Vagina (tissue), 2 donors: Measurements from ENCODE around the gene CIDEA. TPM values are rescaled to one million over a fixed set of nuclear protein-coding genes. Genes with fewer than 3 reads are reported as not detected.
"Not testable (repeated sequence)": the region's sequence is repeated elsewhere in the genome, so short reads cannot be mapped to it uniquely, and the experiment has no call there.

ENCODE experiments used
- DNase-seq, 2 donors: peaks; one replicate each; pipeline ENCODE4 v3.0.0-alpha.2; 2017; ENCODE audit errors: extremely low spot score in 2 of 2
- H3K27ac ChIP-seq: fragments of 200-600 bp; sonication (generic); one replicate; pipeline ENCODE4 v1.5.1; 2019
- H3K27me3 ChIP-seq: fragments of 200-600 bp; sonication (generic); one replicate; pipeline ENCODE4 v1.5.1; 2019
- H3K36me3 ChIP-seq, 2 donors: fragments of 200-600 bp; sonication (generic); one replicate each; pipeline ENCODE4 v1.5.1; 2017 to 2019
- H3K4me1 ChIP-seq: fragments of 200-600 bp; sonication (generic); one replicate; pipeline ENCODE4 v1.5.1; 2019
- H3K4me3 ChIP-seq, 2 donors: fragments of 200-600 bp; sonication (generic); 1 replicate in 1 of 2; 2 replicates in 1 of 2; pipeline ENCODE4 v1.5.1; 2016 to 2019
- H3K9me3 ChIP-seq: fragments of 200-600 bp; sonication (generic); one replicate; pipeline ENCODE4 v1.5.1; 2019
- POLR2A ChIP-seq, 2 donors: fragments of 450-650 bp; IDR thresholded peaks; one replicate each; pipeline ENCODE4 v1.6.1; 2017; ENCODE audit warnings: antibody characterized with exemption in 2 of 2, mild to moderate bottlenecking in 2 of 2, moderate library complexity in 2 of 2
- POLR2AphosphoS5 ChIP-seq, 2 donors: sonication (generic); formaldehyde crosslinking; IDR thresholded peaks; one replicate each; pipeline ENCODE4 v1.9.0; 2017; ENCODE audit warnings: antibody characterized with exemption in 2 of 2, mild to moderate bottlenecking in 2 of 2, low read depth in 1 of 2; ENCODE audit not compliant: insufficient read depth in 1 of 2
- intact Hi-C: fragments of 100-400 bp; cut with DNase I; formaldehyde crosslinking; loops from one replicate; pipeline ENCODE4 v1.15.1; 2023
- total RNA-seq: library from RNA; depleted of rRNA; stranded (reverse); fragments of >200 nt; gene quantifications from one replicate; pipeline ENCODE4 v1.2.3, GENCODE V29; 2016
- TF ChIP-seq, protein P1 (sequence below), 3 experiments: fragments of 450-650 bp in 2 of 3; fragments of 200-600 bp in 1 of 3; sonication (generic) in 1 of 3; IDR thresholded peaks; one replicate each; pipeline ENCODE4 v1.5.1; 2017 to 2019; ENCODE audit warnings: antibody characterized with exemption in 3 of 3, mild to moderate bottlenecking in 2 of 3, moderate library complexity in 2 of 3

The CIDEA gene
- total RNA-seq, 1 donor from 2014 or later: 2.7 TPM

DNA sequence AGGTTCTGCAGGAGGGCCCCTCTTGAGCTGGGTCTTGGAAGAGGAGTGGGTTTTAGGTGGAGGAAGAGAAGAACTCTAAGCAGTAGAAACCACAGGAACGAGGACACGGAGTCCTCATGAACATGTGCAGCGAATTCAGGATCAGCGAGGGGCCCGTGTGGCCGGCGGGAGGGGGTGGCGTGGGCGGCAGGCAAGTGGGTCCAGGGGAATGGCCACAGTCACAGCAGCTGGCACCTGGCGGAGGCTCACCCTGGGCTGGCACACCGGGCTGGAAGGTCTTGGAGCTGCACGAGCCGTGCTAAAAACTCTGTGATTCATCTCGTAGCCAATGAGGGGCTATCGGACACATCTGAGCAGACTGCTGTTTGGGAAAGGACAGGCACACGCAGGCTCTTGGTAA, 18.0 kb upstream of the CIDEA start:
- Histone ChIP-seq H3K9me3 (no peaks in the 10 kb centered on the region), H3K4me1 (no peaks in the 10 kb centered on the region), H3K36me3 (no peaks in the 10 kb centered on the region), H3K27me3 (no peaks in the 10 kb centered on the region), H3K27ac (no peak overlapping the region), H3K4me3 (no peak overlapping the region)
- TF ChIP-seq POLR2A (IDR thresholded peaks at IDR 0.05): no peak
- TF ChIP-seq POLR2AphosphoS5 (IDR thresholded peaks at IDR 0.05; ENCODE audit: insufficient read depth in 1 of 2, low read depth in 1 of 2): no peak
- TF ChIP-seq, protein P1, sequence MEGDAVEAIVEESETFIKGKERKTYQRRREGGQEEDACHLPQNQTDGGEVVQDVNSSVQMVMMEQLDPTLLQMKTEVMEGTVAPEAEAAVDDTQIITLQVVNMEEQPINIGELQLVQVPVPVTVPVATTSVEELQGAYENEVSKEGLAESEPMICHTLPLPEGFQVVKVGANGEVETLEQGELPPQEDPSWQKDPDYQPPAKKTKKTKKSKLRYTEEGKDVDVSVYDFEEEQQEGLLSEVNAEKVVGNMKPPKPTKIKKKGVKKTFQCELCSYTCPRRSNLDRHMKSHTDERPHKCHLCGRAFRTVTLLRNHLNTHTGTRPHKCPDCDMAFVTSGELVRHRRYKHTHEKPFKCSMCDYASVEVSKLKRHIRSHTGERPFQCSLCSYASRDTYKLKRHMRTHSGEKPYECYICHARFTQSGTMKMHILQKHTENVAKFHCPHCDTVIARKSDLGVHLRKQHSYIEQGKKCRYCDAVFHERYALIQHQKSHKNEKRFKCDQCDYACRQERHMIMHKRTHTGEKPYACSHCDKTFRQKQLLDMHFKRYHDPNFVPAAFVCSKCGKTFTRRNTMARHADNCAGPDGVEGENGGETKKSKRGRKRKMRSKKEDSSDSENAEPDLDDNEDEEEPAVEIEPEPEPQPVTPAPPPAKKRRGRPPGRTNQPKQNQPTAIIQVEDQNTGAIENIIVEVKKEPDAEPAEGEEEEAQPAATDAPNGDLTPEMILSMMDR (IDR thresholded peaks at IDR 0.05): no peak
- DNase-seq: no peak
- intact Hi-C loops: no loop called here

DNA sequence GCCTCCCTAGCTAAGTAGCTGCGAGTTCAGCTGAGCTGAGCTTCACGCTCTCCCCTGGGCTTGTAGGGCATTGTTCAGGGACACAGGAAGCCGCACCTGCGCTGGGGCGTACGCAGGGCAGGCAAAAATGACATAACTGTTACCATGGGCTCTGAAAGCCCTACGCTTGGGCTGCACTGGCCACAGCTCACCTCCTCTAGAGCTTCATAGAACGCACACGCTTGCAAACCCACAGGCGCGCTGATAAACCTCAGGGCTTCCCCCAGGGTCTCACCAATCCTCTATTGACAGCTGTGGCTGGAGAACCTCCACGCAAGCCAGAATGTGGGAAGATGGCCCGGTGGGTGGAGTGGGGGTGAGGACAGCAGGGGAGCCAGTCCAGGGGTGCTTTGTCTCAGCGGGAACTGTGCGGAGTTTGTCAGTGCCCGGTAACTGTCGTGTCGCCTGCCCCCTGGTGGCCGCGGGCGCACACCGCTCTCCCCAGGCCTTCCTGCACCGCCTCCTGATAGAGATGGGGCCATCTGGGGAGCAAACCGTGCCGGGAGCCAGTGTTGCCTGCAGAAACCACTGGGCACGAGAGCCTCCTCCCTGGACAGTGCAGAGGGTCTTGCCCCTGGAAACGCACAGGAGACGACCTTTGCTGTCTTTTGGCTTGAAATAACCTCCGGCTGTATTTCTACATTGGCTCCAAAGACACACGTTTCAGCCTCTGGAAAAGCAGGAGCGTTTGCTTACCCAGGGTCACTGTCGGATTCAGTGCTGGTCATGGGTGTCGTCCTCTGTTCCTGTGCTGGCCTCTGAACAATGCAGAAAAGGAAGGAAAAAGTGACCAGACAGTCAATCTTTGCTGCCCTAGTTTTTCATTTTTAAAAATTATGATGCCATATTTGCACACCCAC, 17.0 kb upstream of the CIDEA start:
- TF ChIP-seq POLR2AphosphoS5 (IDR thresholded peaks at IDR 0.05; ENCODE audit: insufficient read depth in 1 of 2, low read depth in 1 of 2): no peak
- TF ChIP-seq, protein P1 (IDR thresholded peaks at IDR 0.05): peak; percentile 50 to 80 (median 71)
- no peak for TF ChIP-seq POLR2A (IDR thresholded peaks at IDR 0.05)
- no peaks in the 10 kb centered on the region for H3K9me3 ChIP-seq
- no peak overlapping the region for H3K4me3 ChIP-seq
- peak in 1 of 2 donors; percentile 94 for DNase-seq
- no peak overlapping the region for H3K27ac ChIP-seq
- H3K4me1 ChIP-seq: no peaks in the 10 kb centered on the region
- no peaks in the 10 kb centered on the region for H3K36me3 ChIP-seq
- intact Hi-C loops: no loop called here
- H3K27me3 ChIP-seq: no peaks in the 10 kb centered on the region

DNA sequence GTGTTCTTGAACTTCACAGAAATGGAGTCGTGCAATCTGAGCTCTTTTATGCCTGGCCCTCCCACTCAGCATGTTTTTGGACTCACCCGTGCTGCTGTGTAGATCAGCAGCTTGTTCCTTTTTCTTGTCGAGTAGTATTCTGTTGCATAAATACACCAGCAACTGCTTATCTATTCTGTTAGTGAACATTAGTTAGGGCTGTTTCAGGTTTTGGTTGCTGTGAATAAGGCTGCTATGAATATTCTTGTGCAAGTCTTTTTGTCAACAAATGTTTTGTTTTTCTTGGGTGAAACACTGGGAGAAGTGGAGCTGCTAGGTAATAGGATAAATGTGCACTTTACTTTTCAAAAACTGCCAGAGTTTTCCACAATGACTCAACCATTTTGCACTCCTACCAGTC, 15.3 kb upstream of the CIDEA start:
- Histone ChIP-seq H3K4me3 (no peak overlapping the region), H3K27me3 (no peaks in the 10 kb centered on the region), H3K4me1 (no peaks in the 10 kb centered on the region), H3K27ac (no peak overlapping the region), H3K36me3 (no peaks in the 10 kb centered on the region), H3K9me3 (no peaks in the 10 kb centered on the region)
- intact Hi-C loops: no loop called here
- TF ChIP-seq POLR2A (IDR thresholded peaks at IDR 0.05) (no peak), POLR2AphosphoS5 (IDR thresholded peaks at IDR 0.05; ENCODE audit: insufficient read depth in 1 of 2, low read depth in 1 of 2) (no peak)
- TF ChIP-seq, protein P1 (IDR thresholded peaks at IDR 0.05): no peak
- DNase-seq: peak in 1 of 2 donors; percentile 43

DNA sequence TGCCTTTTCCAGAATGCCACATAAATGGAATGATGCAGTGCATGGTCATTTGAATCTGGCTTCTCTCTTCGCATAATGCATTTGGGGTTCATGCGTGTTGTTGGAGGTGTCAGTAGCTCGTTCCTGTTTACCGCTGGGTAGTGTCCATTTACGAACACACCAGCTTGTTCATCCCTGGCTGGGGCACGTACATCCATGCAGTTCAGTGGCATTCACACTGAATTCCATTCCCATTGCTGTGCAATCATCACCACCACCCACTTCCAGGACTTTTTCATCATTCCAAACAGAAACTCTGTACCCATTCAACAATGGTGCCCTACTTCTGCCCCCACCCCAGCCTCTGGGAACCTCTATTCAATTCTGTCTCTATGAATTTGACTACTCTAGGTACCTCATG, 14.7 kb upstream of the CIDEA start:
- peak in 1 of 2 donors; percentile 37 for DNase-seq
- H3K27me3 ChIP-seq: no peaks in the 10 kb centered on the region
- H3K9me3 ChIP-seq: no peaks in the 10 kb centered on the region
- no peak overlapping the region for H3K4me3 ChIP-seq
- TF ChIP-seq POLR2AphosphoS5 (IDR thresholded peaks at IDR 0.05; ENCODE audit: insufficient read depth in 1 of 2, low read depth in 1 of 2): no peak
- no peak for TF ChIP-seq POLR2A (IDR thresholded peaks at IDR 0.05)
- TF ChIP-seq, protein P1 (IDR thresholded peaks at IDR 0.05): no peak
- no peaks in the 10 kb centered on the region for H3K4me1 ChIP-seq
- no peaks in the 10 kb centered on the region for H3K36me3 ChIP-seq
- intact Hi-C loops: no loop called here
- H3K27ac ChIP-seq: no peak overlapping the region

DNA sequence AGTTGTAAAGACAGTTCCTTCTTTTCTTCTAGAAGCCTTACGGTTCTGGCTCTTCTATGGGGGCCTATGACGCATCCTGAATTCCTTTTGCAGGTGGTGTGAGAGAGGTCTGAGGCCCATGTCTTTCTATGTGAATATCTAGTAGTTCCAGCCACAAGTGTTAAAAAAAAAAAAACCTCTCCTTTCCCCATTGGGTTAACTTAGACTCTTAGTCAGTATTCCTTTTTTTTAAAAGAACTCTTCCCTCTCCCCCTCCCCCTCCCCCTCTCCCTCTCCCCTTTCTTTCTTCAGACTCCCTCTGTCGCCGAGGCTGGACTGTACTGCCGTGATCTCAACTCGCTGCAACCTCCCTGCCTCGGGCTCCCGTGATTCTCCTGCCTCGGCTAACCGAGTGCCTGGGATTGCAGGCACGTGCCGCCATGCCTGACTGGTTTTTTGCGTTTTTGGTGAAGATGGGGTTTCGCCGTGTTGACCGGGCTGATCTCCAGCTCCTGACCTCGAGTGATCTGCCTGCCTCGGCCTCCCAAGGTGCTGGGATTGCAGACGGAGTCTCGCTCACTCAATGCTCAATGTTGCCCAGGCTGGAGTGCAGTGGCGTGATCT, 11.4 kb upstream of the CIDEA start:
- peak in 1 of 2 donors; percentile 81 for DNase-seq
- no peak for TF ChIP-seq POLR2A (IDR thresholded peaks at IDR 0.05)
- TF ChIP-seq, protein P1 (IDR thresholded peaks at IDR 0.05): no peak
- TF ChIP-seq POLR2AphosphoS5 (IDR thresholded peaks at IDR 0.05; ENCODE audit: insufficient read depth in 1 of 2, low read depth in 1 of 2): no peak
- Histone ChIP-seq H3K9me3 (no peaks in the 10 kb centered on the region), H3K27ac (no peak overlapping the region), H3K4me1 (no peaks in the 10 kb centered on the region), H3K4me3 (no peak overlapping the region), H3K36me3 (no peaks in the 10 kb centered on the region), H3K27me3 (no peaks in the 10 kb centered on the region)
- intact Hi-C loops: no loop called here

DNA sequence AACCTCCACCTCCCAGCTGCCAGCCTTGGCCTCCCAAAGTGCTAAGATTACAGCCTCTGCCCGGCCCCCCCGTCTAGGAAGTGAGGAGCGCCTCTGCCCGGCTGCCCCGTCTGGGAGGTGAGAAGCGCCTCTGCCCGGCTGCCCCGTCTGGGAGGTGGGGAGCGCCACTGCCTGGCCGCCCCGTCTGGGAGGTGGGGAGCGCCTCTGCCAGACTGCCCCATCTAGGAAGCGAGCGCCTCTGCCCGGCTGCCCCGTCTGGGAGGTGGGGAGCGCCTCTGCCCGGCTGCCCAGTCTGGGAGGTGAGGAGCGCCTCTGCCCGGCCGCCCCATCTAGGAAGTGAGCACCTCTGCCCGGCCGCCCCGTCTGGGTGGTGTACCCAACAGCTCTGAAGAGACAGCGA, 10.9 kb upstream of the CIDEA start:
- H3K36me3 ChIP-seq, H3K9me3 ChIP-seq, H3K27me3 ChIP-seq, intact Hi-C loops, H3K27ac ChIP-seq, H3K4me3 ChIP-seq, H3K4me1 ChIP-seq: not testable (repeated sequence)
- DNase-seq: peak in 1 of 2 donors; percentile 34
